Middle frontal gyrus (tissue), 1 donor: ENCODE results near the gene MXRA7.
A peak's percentile ranks its signal among the peaks of the same experiment; 100 is the strongest.
"Not testable (repeated sequence)": the region's sequence is repeated elsewhere in the genome, so short reads cannot be mapped to it uniquely, and the experiment has no call there.

Source experiments
- DNase-seq: peaks from one replicate; pipeline ENCODE4 v3.0.0-alpha.2; 2015; ENCODE audit warnings: low spot score; ENCODE audit errors: extremely low spot score

Gene MXRA7, protein sequence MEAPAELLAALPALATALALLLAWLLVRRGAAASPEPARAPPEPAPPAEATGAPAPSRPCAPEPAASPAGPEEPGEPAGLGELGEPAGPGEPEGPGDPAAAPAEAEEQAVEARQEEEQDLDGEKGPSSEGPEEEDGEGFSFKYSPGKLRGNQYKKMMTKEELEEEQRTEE

DNA sequence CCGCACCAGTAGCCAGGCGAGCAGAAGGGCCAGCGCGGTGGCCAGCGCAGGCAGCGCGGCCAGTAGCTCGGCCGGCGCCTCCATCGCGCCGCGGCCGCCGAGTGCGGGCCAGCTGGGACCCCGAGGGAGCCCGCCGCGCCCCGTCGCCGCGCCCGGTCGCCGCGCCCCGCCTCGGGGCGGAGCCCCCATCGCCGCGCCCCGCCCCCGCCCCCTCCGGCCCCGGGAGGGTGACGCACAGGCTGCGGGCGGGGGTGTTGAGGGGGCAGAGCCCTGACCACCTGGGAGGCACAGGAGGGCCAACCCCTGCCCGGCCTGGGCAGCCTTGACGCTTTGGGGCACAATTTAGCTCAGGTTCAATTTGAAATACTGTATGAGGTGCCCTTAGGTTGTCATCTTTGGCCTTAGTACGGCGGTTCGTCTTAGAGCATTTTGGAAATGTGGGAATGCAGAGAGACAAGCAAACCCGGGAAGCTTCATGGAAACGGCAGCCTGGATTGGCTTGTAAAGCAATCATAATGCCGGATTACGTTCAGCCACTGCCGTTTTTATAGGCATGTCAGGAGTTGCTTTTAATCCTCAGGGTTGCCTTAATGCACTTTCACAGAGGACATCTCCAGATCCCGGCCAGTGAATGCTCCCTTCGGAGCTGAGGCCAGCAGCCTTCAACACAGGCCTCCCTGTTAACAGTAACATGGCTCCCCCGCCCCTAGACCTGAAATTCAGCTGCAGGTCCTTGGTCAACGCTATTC, at the start of gene MXRA7:
Gene MXRA7, minus strand, starts transcription at position 103 of the 749 bp plus-strand sequence. Its CDS starts 19 bp downstream, at position 84.
- DNase-seq = no peak

DNA sequence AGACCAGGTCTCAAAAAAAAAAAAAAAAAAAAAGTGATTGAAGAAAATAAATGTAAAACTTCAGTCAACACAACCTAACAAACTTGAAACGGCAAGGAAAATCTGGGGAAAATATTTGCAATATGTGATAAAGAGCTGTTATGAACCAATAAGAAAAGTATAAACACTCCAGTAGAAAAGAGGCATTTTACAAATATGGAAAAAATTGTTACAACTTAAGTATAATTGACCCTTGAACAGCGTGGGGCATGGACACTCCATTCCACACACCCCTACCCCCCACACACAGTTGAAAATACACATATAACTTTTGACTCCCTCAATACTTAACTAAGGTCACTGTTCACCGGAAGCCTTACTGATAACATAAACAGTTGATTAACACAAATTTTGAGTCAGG, 47.8 kb upstream of the MXRA7 start:
- no peak for DNase-seq

DNA sequence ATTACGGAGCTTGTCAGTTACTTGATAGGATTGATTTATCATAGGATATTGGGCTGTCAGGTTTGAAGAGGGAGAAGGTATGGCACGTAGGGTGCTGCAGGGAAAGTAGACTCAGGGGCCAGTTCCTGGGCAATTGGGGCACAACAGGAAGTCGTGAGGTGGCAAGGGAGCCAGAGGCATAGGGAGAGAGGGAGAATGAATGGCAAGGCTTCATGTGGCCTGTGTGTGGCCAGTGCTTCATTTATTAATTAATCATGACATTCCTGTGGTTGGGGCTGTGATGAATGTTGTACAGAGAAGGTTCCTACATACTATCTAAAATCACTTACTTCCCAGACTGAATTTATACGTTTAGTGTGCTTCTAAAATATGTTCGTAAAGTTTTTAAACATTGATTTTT, 46.5 kb upstream of the MXRA7 start:
- DNase-seq = no peak

DNA sequence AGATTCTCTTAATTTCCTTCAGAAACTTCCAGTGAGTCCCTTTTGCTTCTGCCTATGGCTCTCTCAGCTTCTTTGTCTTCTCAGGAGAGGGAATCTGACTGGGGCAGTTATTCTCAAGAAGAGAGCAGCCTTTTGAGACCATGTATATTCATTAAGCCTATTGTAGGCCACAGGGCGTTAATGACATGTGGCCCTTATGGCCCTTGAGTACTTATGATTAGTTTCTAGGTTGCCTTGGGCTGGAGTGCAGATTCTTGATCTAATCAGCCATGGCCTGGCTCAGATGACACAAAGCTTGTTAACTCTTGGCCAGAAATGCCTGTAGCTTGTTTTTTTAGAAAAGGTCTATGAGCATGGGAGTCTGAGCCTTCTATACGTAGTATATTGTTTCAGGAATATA, 44.5 kb upstream of the MXRA7 start:
- no peak for DNase-seq

DNA sequence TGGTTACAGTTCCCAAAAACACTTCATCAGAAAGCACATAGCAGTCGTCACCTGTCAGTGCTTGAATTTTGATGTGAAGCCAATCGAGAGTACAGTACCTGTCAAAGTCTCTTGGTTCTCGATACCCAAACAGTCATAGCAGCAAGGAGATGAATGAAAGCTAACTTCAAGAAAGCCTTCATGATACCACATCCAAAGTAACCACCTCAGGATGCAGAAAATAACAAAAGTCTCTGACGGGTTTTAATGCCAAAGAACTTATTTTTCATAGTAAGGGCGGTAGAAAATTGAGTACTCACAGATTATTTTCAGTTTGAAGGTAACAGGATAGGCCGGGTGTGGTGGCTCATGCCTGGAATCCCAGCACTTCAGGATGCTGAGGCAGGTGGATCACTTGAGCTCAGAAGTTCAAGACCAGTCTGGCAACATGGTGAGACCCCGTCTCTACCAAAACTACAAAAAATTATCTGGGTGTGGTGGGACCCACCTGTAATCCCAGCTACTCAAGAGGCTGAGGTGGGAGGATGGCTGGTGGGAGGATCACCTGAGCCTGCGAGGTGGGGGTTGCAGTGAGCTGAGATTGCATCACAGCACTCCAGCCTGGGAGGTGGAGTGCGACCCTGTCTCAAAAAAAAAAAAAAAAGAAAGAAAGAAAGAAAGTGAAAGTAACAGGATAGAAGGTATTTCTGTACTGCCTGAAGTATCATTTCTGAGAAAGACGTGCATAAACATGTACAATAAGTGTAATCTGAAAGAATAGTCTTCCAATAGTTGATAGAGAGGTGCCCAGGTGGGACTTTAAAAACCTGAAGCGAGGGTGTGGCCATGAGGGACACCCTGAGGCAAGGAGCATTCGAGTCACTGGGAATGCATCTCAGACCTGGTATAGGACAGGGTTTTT, 42.5 kb upstream of the MXRA7 start:
- DNase-seq = no peak

DNA sequence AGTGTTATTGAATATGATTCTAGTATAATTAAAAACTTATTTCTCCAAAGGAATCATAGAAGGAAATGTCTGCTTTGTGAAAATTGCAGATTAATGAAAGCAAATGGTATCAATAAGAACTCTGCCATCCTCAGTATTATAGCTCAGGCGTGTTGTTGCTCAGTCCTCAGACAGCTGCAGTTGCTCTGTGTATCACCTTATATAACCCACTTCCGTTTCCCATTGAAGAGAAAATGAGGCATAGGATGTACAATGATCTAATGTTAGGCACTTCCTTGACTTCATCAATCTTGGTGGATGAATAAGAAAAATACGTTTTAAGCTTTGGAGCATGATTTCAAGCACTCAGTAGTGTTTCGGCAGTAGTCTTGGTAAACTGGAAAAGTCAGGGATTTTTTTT, 41.2 kb upstream of the MXRA7 start:
- no peak for DNase-seq

DNA sequence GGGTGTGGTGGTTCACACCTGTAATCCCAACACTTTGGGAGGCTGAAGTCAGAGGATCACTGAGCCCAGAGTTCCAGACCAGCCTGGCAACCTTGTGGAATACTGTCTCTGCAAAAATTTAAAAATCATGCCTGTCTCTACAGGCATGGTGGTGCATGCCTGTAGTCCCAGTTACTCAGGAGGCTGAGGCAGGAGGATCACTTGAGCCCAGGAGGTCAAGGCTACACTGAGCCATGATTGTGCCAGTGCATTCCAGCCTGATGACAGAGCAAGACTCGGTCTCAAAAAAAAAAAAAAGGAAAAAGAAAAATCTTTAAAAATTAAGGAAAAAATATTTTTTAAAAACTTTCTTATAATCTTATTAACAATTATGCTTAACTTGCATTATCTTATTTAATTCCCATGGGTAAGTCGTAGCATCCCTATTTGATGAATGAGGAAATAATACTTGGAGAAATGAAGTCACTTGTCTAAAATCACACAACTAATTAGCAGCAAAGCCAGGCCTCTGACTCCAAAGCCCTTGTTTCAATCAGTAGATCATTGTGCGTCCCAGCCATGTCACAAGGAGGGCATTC, 40.7 kb upstream of the MXRA7 start:
- DNase-seq = no peak

DNA sequence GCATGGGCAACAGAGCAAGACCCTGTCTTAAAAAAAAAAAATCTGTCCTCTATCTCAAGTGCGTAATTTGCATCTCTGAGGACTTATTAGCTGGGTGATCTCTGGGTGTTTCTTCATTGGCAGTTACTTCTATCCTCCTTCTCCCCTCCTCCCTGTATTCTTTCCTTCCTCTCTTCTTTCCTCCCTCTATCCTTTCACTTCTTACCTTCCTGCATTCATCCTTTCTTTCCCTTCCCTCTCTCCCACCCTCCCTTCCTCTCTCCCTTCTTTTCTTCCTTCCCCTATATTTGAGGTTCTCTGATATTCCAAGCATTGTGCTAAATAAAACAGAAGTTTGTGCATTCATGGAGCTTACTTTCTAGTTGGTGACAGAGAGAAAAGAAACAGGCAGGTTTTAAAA, 37.9 kb upstream of the MXRA7 start:
- no peak for DNase-seq

DNA sequence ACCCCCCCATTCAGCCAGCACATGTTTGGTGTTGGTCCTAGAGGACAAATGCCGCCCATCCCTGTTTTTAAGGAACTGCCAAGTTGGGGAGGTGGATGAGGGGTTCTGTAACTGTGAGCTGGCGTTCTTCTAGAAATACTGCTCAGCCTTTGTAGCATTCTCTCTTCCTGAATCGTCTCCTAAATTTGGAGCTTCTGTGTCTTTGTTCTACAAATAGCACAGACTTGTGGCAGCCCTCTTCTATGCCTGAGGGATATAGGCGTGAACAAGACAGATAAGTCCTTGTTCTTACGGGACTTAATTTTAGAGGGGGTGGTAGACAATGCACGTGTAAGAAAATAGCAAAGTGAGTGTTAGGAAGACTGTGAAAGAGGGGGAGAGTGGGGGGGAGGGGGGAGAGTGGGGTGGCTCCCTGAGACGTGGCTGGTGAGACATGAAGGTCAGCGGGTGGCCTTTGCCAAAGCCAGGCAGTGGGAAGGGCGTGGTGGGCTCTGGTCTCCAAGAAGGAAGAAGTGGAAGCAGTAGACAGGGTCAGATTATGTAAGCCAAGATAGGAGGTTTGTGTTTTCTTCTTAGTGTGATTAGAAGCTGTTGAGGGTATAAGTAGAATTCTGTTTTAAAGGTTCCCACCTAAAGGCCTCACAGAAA, 37.1 kb upstream of the MXRA7 start:
- DNase-seq = no peak

DNA sequence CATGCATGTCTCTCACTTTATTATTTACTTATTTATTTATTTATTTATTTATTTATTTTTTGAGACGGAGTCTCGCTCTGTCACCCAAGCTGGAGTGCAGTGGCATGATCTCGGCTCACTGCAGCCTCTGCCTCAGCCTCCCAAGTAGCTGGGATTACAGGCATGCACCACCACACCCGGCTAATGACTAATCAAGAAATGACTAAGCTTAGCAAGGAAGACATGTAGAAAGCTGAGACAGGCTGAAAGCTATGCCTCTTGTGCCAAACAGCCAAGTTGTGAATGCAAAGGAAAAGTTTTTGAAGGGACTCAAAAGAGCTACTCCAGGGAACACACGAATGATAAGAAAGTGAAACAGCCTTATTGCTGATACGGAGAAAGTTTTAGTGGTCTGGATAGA, 35.0 kb upstream of the MXRA7 start:
- not testable (repeated sequence) for DNase-seq

DNA sequence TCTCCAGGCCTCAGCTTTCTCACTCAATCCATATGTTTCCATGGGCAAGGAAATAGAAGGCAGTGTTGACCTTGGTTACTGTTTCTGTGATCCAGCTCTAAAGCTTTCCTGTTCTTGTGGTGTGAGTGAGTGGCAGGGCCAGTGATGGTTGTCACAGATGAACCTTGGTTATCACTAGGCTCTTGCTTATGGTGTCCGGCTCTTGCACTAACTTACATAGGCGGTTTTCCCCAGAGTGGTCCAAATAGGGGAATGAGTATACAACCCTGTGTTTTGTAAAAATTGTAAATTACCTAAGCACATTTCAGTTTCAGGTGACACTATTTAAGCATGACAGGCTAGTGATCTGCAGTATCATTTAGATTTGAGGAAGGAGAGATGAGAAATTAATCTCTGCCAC, 34.0 kb upstream of the MXRA7 start:
- no peak for DNase-seq

DNA sequence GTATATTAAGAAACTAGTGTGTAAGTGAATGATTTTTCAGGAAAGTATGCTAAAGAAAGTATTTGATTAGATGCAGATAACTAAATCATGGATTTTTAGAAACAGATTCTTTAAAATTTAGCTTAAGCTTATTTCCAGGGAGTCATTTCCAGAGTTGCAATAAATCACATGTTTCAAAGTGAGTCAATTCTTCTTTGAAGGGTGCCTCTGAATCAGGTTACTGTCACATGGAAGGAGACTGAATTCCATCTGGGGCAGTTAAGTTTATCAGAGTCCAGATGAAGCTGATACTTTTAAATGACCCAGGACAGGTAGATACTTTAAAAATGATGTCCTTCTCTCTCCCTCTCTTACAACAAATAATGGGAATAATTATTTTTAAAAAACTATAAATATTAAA, 32.2 kb upstream of the MXRA7 start:
- DNase-seq = no peak

DNA sequence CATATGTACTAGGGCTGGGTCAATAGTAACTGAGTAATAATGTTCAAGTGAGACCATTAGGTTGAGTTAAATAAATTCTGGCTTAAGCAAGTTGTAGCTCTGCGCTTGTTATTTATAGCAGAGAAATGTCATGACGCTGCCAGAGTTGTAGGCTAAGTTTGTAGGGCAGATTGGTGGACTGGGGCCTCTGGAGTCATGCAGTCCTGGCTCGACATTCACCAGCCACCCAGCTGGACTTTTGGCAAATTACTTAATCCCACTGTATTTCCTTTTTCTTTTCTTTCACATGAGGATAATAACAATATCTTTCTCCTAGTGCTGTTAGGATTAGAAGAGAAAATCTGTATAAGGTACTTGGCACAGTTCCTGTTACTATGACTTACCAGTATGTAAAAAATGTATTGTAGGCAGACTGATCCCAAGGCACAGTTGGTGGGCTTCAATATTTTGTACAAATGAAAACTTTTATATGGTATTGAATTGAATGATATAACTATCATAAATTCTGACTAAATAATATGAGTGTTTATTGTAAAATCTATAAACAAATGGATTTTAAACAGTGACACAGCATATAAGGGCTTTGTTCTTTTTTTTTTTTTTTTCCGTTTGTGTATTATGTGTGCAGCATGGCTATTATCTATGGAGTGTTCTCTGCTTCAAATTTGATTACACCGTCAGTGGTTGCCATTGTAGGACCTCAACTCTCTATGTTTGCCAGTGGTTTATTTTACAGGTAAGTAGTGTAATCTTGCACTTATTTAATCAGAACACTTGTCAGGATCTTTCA, 29.8 kb upstream of the MXRA7 start:
- DNase-seq = no peak

DNA sequence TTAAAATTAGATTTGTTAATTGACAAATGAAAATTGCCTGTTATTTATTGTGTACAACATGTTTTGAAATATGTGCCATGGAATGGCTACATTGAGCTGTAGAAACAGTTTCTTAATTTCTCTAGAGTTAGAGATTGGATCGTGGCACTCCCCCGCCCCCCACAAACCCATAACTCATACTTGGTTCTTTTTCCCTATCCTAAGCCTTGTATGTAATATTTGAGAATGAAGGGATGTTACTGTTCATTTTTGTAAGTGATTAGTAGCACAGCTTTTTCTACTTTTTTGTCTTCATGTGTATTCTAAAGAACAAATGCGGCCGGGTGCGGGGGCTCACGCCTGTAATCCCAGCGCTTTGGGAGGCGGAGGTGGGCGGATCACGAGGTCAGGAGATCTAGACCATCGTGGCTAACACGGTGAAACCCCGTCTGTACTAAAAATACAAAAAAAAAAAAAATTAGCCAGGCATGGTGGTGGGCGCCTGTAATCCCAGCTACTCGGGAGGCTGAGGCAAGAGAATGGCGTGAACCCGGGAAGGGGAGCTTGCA, 28.9 kb upstream of the MXRA7 start:
- not testable (repeated sequence) for DNase-seq

DNA sequence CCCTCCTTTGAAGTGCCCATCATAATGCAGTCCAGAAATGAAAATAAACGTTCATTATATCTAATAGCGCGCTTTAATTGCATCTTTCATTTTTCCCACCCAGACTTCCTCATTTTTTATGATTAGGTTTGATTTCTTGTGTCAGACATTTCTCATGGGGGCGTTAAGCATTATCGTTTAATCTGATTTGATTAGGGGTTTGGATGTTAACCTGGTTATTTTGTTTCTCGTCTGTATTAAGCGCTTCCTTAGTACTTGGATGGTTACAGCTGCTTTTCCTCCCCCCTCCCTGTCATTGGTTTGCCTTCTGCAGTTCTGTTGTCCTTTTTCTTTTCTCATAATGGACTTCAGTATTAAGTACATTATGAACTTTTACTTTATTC, 27.7 kb upstream of the MXRA7 start:
- DNase-seq = no peak

DNA sequence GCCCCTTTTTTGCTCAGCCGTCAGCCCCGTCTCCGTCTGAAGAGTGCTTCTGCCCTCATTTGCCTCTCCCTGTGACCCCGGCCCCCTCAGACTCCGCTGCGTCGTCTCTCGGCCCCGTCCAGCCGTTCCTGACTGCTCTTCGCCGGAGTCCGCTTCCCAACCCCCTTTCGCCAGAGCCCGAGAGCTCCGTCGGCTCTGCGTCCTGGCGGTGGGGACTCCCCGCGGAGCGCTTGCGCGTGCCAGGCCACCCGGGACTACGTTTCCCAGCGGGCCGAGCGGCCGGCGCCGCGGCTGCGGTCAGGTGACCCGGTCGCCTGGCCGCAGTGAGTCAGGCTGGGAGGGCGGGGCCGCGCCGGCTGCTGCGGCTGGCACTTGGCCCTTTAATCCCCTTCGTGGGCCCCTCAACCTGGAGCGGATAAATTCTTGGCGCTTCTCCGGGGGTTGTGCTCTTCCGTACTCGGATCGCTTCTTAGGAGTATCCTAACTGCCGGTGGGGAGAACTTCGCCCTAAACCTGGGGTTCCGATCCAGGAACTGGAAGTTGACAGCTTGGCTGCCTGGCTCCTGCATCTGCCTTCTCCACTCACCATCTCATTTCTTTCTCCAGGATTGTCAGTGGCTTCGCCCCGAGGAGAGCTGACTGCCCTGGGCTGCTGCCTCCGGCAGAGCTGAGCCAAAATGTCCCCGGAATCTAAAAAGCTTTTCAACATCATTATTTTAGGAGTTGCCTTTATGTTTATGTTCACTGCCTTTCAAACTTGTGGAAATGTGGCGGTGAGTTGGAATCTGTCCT, 27.1 kb upstream of the MXRA7 start, which contains the start of gene MFSD11:
Gene MFSD11, plus strand, starts transcription at position 444 of the 792 bp plus-strand sequence. Its CDS starts 234 bp downstream, at position 678.
- DNase-seq = peak; percentile 91

DNA sequence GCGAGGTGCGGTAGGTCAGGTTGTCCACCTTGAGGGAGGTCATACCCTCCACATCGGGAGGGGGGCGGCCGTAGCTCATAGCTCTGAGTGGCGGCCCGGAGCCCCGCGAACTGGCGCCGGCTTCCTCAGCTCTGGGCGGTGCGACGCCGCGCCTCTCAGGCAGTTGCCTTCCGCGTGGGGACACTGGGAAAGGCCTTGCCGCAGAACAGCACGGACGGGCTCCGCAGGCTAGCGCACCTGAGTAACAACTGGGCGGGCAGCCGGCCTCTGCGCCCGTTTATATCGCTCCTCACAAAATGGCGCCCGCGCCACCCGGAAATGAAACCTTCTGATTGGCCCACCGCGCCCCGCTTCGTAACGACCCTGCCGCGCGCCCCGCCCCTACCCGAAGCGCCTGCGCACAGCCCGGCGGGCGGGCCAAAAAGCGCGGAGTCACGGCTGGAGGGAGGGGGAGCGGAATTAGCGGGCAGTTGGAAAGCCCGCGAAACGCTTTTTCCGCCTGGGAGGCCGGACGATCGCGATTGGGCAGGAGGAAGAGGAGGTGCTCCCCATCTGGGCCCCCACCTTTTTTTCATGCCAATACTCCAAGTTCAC, 26.4 kb upstream of the MXRA7 start, which contains the start of gene SRSF2:
Gene SRSF2, minus strand, starts transcription at position 250 of the 594 bp plus-strand sequence. Its CDS starts 171 bp downstream, at position 79.
- DNase-seq = peak; percentile 98

DNA sequence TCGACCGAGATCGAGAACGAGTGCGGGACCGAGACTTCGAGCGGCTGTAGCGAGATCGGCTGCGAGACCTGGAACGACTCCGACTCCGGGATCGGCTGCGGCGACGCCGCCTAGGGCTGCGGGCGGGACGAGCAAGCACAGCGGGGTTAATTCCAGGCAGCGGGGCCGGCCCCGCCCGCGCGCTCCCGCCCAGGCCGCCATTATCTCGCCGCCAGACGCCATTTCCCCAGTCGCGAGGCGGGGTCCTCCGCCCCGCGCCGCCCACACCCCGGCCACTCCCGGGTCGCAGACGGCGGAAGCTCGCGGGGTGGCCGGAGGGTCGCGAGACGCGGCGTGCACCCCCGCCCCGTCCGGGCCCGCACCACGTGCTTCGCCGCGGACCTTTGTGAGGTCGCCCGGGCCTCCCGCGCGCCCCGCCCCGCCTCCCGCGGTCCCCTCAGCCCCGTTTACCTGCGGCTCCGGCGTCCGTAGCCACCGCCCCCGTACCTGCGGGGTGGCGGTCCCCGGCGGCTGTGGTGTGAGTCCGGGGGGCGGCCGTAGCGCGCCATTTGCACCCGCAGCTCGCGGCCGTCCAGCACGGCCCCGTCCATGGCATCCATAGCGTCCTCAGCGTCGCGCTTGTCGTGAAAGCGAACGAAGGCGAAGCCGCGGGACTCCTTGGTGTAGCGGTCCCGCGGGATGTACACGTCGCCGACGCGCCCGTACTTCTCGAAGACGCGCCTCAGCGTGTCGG, 25.8 kb upstream of the MXRA7 start:
- DNase-seq = no peak
